ENCODE results near the gene CAPZA2.
A peak's percentile ranks its signal among the peaks of the same experiment; 100 is the strongest.
"Not testable (repeated sequence)": the region's sequence is repeated elsewhere in the genome, so short reads cannot be mapped to it uniquely, and the experiment has no call there.

Gene CAPZA2

DNA sequence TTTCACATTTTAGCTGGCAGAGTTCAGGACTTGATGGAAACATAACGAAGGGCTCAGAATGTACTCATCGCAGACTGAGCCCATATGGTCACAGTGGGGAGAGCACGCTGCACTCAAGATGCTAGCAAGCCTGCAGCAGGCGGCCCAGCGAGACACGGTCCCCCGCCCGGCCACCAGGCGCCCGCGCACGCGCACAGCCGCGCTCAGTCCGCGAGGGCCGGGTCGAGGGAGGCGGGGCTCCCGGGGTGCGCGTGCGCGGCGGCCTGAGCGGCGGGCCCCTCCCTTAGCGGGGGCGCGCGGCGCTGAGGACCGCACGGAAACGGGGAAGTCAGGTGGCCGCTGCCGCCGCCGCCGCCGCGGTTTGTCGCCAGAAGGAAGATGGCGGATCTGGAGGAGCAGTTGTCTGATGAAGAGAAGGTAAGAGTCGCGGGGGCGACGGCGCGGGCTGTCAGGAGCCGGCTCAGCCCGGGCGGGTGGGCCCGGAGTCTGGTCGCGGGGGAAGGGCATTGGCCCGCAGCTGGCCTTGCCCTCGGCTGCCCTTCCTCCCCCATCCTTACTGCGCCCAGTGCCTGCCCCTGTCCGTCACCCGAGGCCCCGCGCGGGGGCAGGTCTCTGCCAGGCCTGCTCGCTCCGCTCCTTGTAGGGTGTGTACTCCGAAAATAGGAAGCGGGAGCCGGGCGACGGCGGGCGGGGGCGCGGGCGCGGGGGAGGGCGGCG is at the start of gene CAPZA2:
Gene CAPZA2 (plus strand): TSS at position 354 of the 717 bp plus-strand sequence. CDS start 25 bp downstream, at position 379.
- DNase-seq, result peak; percentile 93

DNA sequence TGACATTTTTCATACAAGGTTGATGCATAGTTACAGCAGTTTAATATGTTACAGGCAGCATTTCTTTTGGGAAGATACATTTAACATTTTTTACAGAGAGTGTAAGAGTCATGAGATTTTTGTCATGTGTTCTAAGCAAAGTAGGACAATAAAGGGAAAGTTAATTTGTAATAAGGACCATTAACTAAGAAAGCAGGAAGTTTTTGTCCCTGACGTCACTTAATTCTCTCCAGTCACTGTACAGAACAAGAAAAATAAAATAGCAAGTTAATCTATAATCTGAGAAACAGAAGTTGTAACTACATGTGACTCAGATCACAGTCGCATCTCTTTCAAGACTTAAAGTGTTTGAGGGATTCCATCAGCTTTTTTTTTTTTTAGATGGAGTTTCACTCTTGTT is 49.5 kb upstream of the CAPZA2 start:
- DNase-seq, result no peak

DNA sequence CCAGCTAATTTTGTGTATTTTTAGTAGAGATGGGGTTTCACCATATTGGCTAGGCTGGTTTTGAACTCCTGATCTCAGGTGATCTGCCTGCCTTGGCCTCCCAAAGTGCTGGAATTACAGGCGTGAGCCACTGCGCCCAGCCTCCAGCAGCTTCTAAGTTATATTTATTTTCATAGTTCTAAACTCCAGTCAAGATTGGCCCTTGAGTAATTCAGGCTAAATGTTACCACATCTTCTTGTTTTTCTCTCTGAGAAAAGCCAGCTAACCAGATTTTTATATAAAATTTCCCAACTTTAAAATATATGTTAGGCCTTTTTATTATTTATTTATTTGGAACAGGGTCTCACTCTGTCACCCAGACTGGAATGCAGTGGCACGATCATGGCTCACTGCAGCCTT is 49.0 kb upstream of the CAPZA2 start:
- not testable (repeated sequence) for DNase-seq

DNA sequence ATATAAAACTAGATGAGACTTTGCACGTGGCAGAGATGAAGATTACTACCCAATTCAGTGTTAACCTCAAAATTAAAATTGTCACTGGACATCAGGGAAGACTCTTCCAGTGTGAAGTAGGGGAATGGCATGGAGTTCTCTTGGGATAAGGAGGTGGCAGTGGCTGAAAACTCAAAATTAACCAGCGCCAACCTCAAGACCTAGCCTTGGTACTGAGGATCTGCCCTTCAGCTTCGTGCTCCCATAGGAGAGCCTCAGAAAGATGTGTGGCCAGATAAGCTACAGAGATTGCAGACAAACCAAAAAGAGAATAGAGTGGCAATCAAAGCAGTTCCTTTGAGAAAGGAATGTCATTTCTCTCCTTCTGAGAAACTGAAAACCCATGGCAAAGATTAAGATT is 47.3 kb upstream of the CAPZA2 start:
- DNase-seq, result no peak

DNA sequence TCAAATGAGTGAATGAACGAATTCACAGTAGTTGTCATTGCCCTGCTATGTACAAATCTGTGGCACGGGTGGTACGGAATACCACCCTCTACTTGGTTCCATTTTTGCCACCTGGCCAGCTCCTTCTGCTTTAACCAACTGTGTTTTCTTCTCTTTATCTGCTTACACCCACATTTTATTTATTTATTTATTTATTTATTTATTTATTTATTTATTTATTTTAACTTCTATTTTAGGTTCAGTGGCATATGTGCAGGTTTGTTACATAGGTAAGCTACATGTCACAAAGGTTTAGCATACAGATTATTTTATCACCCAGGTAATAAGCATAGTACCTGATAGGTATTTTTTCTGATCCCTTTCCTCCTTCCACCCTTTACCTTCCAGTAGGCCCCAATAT is 42.2 kb upstream of the CAPZA2 start:
- no peak for DNase-seq

DNA sequence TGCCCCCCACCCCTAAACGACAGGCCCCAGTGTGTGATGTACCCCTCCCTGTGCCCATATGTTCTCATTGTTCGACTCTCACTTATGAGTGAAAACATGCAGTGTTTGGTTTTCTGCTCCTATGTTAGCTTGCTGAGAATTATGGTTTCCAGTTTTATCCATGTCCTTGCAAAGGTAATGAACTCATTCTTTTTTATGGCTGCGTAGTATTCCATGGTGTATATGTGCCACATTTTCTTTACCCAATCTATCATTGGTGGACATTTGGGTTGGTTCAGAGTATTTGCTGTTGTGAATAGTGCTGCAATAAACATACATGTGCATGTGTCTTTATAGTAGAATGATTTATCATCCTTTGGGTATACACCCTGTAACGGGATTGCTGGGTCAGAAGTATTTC is 40.7 kb upstream of the CAPZA2 start:
- DNase-seq, result not testable (repeated sequence)

DNA sequence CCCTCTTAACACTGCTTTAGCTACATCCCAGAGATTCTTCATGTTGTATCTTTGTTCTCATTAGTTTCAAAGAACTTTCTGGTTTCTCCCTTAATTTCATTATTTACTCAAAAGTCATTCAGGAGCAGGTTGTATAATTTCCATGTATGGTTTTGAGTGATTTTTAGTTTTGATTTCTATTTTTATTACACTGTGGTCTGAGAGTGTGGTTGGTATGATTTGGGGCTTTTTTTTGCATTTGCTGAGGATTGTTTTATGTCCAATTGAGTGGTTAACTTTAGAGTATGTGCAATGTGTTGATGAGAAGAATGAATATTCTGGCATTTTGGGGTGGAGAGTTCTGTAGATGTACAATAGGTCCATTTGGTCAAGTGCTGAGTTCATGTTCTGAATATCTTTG is 37.9 kb upstream of the CAPZA2 start:
- no peak for DNase-seq

DNA sequence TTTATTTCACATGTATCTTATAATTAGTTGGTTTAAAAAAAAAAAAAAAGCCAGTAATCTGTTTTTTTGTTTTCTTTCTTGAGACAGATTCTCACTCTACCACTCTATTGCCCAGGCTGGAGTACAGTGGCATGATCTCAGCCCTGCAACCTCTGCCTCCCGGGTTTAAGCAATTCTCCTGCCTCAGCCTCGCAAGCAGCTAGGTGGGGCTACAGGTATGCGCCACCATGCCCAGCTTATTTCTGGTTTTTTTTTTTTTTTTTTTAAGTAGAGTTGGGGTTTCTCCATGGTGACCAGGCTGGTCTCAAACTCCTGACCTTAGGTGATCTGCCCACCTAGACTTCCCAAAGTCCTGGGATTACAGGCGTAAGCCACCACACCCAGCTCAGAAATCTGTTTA is 34.1 kb upstream of the CAPZA2 start:
- DNase-seq, result no peak

DNA sequence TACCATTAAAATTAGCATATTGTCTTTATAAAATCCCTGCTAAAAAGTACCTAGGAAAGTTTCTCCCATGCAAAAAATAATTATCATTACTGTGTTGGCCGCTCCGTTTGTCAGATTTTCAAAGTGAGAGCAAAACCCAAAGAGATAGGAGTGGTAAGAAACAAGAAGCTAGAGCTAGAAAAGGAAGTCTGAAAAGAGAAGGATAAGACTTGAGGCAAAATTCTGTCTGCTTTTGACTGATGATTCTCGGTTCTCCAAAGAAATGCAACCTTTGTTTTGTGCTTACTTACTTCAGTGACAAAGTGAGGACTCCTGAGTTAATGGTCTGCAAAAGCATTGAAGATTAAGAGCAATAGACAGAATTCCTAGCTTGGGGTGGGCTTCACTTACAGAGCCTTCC is 33.3 kb upstream of the CAPZA2 start:
- no peak for DNase-seq

DNA sequence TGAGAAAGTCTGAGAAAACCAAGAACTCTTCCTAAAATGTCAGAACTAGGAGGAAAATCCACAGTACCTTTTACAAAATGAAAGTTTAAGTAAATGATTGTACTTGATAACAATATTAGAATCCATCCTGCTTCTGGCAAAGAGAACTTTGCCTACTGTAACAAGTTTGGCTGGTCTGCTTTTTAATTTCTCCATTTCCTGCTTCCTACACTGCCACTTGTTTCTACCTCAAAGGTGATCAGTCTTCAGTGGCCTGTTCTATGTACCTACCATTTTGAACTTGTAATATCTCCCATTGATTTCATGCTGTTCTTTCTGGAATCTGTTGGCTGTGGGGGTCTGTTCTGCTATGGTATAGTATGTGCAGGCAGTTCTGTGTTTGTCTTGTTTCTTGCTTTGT is 32.9 kb upstream of the CAPZA2 start:
- no peak for DNase-seq

DNA sequence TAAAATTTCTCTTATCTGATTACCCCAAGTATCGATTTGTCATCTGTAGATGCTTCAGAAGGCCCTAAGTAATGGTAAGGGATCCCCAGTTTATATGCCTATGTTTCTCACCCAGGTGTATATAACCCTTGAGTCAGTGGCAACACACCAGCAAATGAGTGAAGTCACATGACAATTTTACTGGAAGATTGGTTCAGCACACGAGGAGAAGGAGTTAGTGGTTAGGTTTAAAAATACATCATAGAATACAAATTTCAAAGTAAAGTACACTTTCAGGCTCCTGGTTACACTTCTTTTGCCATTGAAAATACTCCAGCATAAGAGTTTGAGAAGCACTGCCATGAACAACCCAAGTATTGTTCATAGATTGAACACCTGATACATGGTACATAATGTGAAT is 29.7 kb upstream of the CAPZA2 start:
- no peak for DNase-seq

DNA sequence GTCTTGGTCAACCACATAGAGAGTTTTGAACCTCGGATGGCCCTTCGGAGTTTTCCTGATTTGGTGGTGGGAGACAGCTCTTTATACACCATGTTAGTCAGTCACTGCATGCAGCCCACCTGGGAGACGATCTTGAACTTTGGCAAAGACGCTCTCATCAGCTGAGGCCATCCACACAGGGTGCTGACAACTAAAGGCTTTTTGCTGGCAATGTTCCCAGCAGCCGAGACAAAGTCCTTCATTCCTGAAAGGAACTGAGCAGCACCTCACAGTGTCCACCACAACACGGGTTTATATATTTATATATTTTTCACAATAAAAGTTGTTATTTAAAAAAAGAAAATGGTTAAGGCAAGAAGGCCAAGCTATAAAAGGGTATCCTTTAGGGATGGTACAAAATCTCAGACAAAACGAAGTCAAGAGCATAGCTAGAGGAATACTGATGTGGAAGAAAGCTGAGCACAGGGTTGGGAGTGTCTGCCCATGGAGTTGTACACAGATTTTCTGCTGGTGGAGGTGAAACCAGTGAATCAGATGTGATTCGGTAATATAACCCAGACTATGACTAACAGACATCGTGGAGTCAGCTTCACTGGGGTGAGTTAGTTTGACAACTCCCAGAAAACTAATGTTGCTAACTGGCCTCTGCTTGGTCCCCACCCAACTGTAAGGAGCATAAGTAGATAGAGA is 27.4 kb upstream of the CAPZA2 start:
- peak; percentile 23 for DNase-seq

DNA sequence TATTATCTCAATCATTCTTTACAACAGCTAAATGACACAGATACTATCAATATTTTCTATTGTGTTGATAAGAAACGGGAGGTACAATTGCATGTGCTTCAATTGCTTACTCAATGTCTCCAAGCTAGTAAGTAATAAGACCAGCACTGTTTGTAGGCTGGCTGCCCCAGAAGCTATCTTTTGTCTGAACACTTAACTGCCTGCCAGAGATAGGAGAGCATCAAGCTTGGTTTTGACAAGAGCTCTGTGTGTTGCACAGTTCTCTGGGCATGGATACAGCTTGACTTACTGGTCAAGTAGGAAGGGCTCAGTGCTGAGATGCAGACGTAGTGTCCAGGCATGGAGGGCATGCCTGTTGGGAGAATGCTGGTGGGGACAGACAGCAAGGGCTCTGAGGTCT is 26.3 kb upstream of the CAPZA2 start:
- DNase-seq, result no peak

DNA sequence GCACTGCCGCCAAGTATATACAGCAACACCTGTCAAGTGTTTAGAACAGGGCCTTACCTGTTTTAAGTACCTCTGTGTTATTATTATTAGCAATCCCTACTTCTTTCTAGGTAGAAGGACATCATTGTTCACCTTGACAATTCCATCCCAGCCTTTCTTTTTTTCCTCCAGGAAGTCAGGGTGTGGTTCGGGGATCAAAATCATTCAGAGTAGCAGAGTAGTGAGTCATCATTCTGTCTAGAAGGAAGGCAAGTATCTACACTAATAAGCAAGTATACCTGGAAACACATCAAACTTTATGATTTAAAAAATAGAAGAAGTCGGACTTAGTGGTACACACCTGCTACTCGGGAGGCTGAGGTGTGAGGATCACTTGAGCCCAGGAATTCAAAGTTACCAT is 25.5 kb upstream of the CAPZA2 start:
- DNase-seq, result no peak

DNA sequence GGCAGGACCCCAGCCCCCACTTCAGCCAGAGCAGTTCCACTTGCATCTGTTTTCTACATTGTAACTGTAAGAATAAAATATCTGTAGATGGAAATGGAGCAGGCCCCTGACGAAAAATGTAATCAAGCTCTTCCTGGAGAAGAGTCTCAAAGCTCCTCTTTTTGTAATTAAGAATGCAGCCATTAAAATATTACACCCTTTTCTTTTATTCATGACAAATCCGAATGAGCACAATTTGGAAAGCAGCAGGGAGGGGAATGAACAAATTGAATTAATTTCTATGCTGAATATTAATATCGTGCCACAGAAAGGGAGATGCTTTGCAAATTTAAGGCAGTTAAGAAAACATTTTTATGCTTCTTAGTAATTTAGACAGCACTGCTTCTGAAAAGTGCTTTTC is 24.8 kb upstream of the CAPZA2 start:
- no peak for DNase-seq

DNA sequence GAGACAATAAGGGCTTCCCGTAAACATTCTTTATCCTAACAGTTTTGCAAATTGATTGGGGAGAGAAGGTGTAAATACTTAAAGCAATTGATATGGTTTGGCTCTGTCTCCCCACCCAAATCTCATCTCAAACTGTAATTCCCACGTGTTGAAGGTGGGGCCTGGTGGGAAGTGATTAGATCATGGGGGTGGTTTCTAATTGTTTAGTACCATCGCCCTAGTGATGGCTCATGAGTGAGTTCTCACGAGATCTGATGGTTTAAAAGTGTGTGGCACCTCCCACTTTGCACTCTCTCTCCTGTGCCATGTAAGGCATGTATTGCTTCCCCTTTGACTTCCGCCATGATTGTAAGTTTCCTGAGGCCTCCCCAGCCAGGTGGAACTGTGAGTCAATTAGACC is 22.1 kb upstream of the CAPZA2 start:
- no peak for DNase-seq

DNA sequence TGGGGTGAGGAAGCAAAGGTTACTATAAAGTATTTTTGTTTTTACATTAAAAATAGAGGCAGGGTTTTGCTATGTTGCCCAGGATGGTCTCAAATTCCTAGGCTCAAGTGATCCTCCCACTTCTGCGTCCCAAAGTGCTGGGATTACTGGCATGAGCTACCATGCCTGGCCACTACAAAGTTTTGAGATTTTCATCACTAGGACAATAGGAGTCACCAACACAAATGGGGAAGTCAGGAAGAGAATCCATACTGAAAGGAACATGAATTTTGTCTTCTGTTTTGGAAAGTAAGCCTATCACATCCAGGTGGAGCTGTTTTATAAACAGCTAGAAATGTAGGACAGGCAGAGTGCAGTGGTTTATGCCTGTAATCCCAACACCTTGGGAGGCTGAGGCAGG is 20.0 kb upstream of the CAPZA2 start:
- no peak for DNase-seq

DNA sequence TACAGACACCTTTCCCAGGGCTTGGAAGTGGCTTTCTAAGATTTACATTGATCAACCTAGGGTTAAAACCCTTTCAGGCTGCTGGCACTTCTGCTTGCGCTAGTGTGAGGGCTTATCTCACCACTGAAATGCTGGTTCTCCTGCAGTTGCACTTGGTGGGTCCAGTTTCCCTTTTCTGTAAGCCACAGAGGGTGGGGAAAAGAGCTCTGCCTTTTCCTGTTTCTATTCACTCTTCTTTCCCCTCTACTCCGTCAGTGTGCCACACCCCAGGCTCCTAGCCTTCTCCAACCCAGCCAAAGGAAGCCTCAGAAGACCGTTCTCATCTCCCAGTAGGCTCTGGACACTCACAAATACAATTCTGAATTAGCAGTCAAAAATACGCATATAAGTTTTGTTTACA is 19.0 kb upstream of the CAPZA2 start:
- DNase-seq, result no peak

DNA sequence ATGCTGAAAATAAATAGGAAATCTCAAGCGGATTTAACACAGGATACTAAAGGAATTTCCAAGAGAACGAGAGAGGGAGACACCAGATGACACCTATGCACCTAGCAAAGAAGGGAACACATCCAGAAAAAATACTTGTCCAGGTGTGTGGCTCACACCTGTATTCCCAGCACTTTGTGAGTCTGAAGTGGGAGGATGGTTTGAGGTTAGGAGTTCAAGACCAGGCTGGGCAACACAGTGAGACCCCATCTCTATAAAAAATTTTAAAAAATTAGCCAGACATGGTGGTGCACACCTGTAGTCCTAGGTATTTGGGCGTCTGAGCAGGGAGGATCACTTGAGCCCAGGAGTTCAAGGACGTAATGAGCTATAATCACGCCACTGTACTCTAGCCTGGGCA is 11.2 kb upstream of the CAPZA2 start:
- DNase-seq, result no peak

DNA sequence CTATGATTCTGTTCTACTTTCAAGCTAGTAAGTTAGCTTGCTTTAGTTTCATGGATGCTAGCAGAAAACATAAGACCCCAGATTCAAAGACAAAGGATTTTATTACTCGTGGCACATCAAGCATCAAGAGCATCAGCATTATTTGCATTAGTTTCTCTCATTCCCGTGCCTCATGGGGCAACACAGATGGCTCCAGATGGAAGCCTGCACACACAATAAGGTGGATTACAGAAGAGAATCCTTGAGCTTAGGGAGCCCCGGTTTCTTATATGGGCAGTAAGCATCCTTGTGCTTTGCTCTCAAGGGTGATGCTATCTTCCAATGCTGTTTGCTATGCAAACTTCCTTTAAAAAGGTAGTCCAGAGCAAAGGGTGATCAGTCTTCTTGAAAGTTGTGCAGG is 10.7 kb upstream of the CAPZA2 start:
- DNase-seq, result no peak

DNA sequence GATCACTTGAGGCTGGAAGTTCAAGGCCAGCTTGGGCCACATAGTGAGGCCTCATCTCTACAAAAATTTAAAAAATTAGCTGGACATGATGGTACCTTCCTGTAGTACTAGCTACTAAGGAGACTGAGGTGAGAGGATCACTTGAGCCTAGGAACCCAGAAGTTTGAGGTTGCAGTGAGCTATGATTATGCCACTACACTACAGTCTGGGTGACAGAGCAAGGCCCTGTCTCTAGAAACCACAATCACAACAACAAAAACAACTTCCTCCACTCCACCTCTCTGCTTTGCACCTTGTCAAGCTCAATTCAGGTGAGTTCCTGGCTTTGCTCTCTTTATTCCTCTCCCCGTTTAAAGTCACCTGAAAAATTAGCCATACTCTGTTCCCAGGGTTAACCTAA is 8.3 kb upstream of the CAPZA2 start:
- no peak for DNase-seq

DNA sequence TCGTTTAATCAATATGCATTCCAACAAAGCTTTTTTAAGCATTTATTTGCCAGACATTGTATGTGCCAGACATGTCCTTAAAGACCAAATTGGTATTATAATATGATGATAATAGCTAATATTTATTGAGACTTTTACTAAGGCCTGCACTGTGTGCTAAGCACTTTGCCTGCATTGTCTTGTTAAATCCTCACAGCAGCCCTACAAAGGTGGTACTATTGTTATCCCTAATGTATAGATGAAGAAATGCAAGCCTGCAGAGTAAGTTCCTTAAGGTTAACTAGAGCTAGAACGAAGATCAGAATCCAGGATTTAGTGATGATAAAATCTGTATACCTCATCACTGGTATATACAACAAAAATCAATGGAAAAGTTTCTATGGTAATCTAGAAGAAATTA is 5.3 kb upstream of the CAPZA2 start:
- no peak for DNase-seq

DNA sequence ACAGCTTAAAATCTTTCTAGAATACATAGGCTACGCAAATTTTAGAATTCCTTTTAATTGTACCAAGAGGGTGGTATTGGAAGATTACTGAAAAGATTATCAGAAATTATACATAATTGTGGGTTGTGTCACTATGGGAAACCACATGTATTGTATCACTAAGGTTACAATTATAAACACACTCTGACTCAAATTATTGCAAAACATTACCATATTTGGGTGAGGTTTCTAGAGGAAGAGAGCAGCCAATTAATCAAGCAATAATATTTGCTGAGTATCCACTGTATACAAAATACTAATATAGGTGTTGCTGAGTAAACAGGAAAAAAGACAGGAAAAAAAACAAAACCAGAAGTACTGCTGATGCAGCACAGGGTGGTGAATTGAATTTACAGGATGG is 3.1 kb upstream of the CAPZA2 start:
- peak; percentile 46 for DNase-seq

DNA sequence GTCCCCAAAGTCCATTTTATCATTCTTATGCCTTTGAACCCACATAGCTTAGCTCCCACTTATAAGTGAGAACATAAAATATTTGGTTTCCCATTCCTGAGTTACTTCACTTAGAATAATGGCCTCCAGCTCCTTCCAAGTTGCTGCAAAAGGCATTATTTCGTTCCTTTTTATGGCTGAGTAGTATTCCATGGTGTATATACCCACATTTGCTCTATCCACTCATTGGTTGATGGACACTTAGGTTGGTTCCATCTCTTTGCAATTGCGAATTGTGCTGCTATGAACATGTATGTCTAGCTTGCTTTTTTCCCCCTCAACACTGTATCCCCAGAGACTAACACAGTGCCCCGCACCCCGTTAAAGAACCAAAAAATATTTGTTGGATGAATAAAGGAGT is 670 bp upstream of the CAPZA2 start:
- DNase-seq, result no peak
